ENCODE data around the gene GNAT1.

GRCh38 chr3:50167841-50168209, 23.6 kb upstream of the GNAT1 start:
- no peak for TF ChIP-seq CTCF (conservative IDR thresholded peaks at IDR 0.05; ENCODE audit: low read depth, low read length)
- no peak for TF ChIP-seq EZH2 (IDR thresholded peaks at IDR 0.05; ENCODE audit: low read length, unreplicated experiment)
- no peak for TF ChIP-seq EZH2phosphoT487 (IDR thresholded peaks at IDR 0.05; ENCODE audit: borderline replicate concordance, low read length)
